Central memory CD8-positive, alpha-beta T cell (primary cell): ENCODE measurements around the gene R3HDM2.

Experiments
- ATAC-seq: fragments of 150-1000 bp; cut with Tn5 transposase; replicated peaks from 2 replicates; pipeline ENCODE4 v1.10.0; 2022; ENCODE audit warnings: mild to moderate bottlenecking, moderate FRiP score, moderate number of reproducible peaks; ENCODE audit not compliant: poor library complexity, severe bottlenecking; ENCODE audit errors: extremely low read depth
- DNase-seq, 2 donors: peaks; one replicate each; pipeline ENCODE4 v3.0.0; 2021; ENCODE audit warnings: low spot score in 2 of 2
- H3K27ac Mint-ChIP-seq: one replicate; pipeline ENCODE4 v1.8.0; 2022; ENCODE audit warnings: low read depth, mild to moderate bottlenecking, moderate library complexity, mixed read lengths
- H3K27me3 Mint-ChIP-seq: one replicate; pipeline ENCODE4 v1.8.0; 2022; ENCODE audit warnings: mixed read lengths
- H3K36me3 Mint-ChIP-seq: one replicate; pipeline ENCODE4 v1.8.0; 2022; ENCODE audit warnings: mild to moderate bottlenecking, moderate library complexity, mixed read lengths; ENCODE audit not compliant: insufficient read depth
- H3K4me1 Mint-ChIP-seq: one replicate; pipeline ENCODE4 v1.8.0; 2022; ENCODE audit warnings: mixed read lengths
- H3K4me3 Mint-ChIP-seq: one replicate; pipeline ENCODE4 v1.8.0; 2022; ENCODE audit warnings: mild to moderate bottlenecking, moderate library complexity, mixed read lengths
- H3K9me3 Mint-ChIP-seq: one replicate; pipeline ENCODE4 v1.8.0; 2022; ENCODE audit warnings: mixed read lengths

Gene R3HDM2

GRCh38 chr12:57272337-57273151, 158.3 kb downstream of the R3HDM2 start:
- H3K4me1 Mint-ChIP-seq = no peaks in the 10 kb centered on the region
- H3K36me3 Mint-ChIP-seq = peaks cover 43% of the 10 kb centered on the region
- no peaks in the 10 kb centered on the region for H3K27me3 Mint-ChIP-seq
- no peak overlapping the region for H3K27ac Mint-ChIP-seq
- H3K9me3 Mint-ChIP-seq = no peaks in the 10 kb centered on the region
- no peak for ATAC-seq
- no peak for DNase-seq
- H3K4me3 Mint-ChIP-seq = no peak overlapping the region

GRCh38 chr12:57270966-57271470, 159.8 kb downstream of the R3HDM2 start:
- Mint-ChIP-seq H3K27me3 (no peaks in the 10 kb centered on the region), H3K4me1 (no peaks in the 10 kb centered on the region), H3K9me3 (no peaks in the 10 kb centered on the region), H3K36me3 (peaks cover 39% of the 10 kb centered on the region), H3K4me3 (no peak overlapping the region), H3K27ac (peak overlapping the region; percentile 14)
- no peak for ATAC-seq
- DNase-seq = no peak

GRCh38 chr12:57268264-57268663, 162.6 kb downstream of the R3HDM2 start:
- no peak overlapping the region for H3K27ac Mint-ChIP-seq
- no peak overlapping the region for H3K4me3 Mint-ChIP-seq
- peaks cover 40% of the 10 kb centered on the region for H3K36me3 Mint-ChIP-seq
- ATAC-seq = no peak
- no peaks in the 10 kb centered on the region for H3K9me3 Mint-ChIP-seq
- H3K27me3 Mint-ChIP-seq = no peaks in the 10 kb centered on the region
- no peaks in the 10 kb centered on the region for H3K4me1 Mint-ChIP-seq
- DNase-seq = no peak

GRCh38 chr12:57266681-57267080, 164.2 kb downstream of the R3HDM2 start:
- ATAC-seq (no peak), DNase-seq (no peak)
- Mint-ChIP-seq H3K4me1 (no peaks in the 10 kb centered on the region), H3K27ac (no peak overlapping the region), H3K36me3 (peaks cover 45% of the 10 kb centered on the region), H3K27me3 (no peaks in the 10 kb centered on the region), H3K4me3 (no peak overlapping the region), H3K9me3 (no peaks in the 10 kb centered on the region)

- Mint-ChIP-seq H3K9me3 (no peaks in the 10 kb centered on the region), H3K4me3 (no peak overlapping the region), H3K27me3 (no peaks in the 10 kb centered on the region), H3K36me3 (peaks cover 48% of the 10 kb centered on the region), H3K27ac (no peak overlapping the region), H3K4me1 (no peaks in the 10 kb centered on the region)
- DNase-seq = no peak
- no peak for ATAC-seq
Measured at GRCh38 chr12:57263096-57263495, 167.7 kb downstream of the R3HDM2 start.

- Mint-ChIP-seq H3K4me3 (no peak overlapping the region), H3K27me3 (no peaks in the 10 kb centered on the region), H3K27ac (no peak overlapping the region), H3K36me3 (peaks cover 48% of the 10 kb centered on the region), H3K9me3 (no peaks in the 10 kb centered on the region), H3K4me1 (no peaks in the 10 kb centered on the region)
- ATAC-seq = no peak
- no peak for DNase-seq
Measured at GRCh38 chr12:57262126-57262822, 168.6 kb downstream of the R3HDM2 start.

GRCh38 chr12:57261428-57261865, 169.4 kb downstream of the R3HDM2 start:
- Mint-ChIP-seq H3K9me3 (no peaks in the 10 kb centered on the region), H3K36me3 (peaks cover 49% of the 10 kb centered on the region)

GRCh38 chr12:57260366-57260765, 170.5 kb downstream of the R3HDM2 start:
- DNase-seq = no peak
- ATAC-seq = no peak
- Mint-ChIP-seq H3K27me3 (no peaks in the 10 kb centered on the region), H3K4me3 (no peak overlapping the region), H3K27ac (no peak overlapping the region), H3K4me1 (no peaks in the 10 kb centered on the region), H3K36me3 (peaks cover 42% of the 10 kb centered on the region), H3K9me3 (no peaks in the 10 kb centered on the region)

More at GRCh38 chr12:57261428-57261865, 169.4 kb downstream of the R3HDM2 start:
- H3K27me3 Mint-ChIP-seq = no peaks in the 10 kb centered on the region
- ATAC-seq (no peak), DNase-seq (no peak)
- H3K4me1 Mint-ChIP-seq = no peaks in the 10 kb centered on the region
- H3K27ac Mint-ChIP-seq = no peak overlapping the region
- no peak overlapping the region for H3K4me3 Mint-ChIP-seq

GRCh38 chr12:57258977-57259970, 171.6 kb downstream of the R3HDM2 start:
- Mint-ChIP-seq H3K27ac (no peak overlapping the region), H3K4me3 (no peak overlapping the region), H3K9me3 (no peaks in the 10 kb centered on the region), H3K36me3 (peaks cover 40% of the 10 kb centered on the region), H3K4me1 (no peaks in the 10 kb centered on the region), H3K27me3 (no peaks in the 10 kb centered on the region)
- ATAC-seq = no peak
- DNase-seq = no peak

- no peak overlapping the region for H3K4me3 Mint-ChIP-seq
- H3K27me3 Mint-ChIP-seq = no peaks in the 10 kb centered on the region
- no peak for DNase-seq
- H3K36me3 Mint-ChIP-seq = peaks cover 35% of the 10 kb centered on the region
- H3K9me3 Mint-ChIP-seq = no peaks in the 10 kb centered on the region
- H3K4me1 Mint-ChIP-seq = no peaks in the 10 kb centered on the region
- H3K27ac Mint-ChIP-seq = no peak overlapping the region
- no peak for ATAC-seq
Measured at GRCh38 chr12:57255916-57256315, 174.9 kb downstream of the R3HDM2 start.

GRCh38 chr12:57254506-57255280, 176.2 kb downstream of the R3HDM2 start:
- H3K27ac Mint-ChIP-seq = no peak overlapping the region
- peaks cover 28% of the 10 kb centered on the region for H3K36me3 Mint-ChIP-seq
- no peaks in the 10 kb centered on the region for H3K9me3 Mint-ChIP-seq
- no peak for DNase-seq
- no peak for ATAC-seq
- no peaks in the 10 kb centered on the region for H3K4me1 Mint-ChIP-seq
- H3K27me3 Mint-ChIP-seq = no peaks in the 10 kb centered on the region
- H3K4me3 Mint-ChIP-seq = no peak overlapping the region
